Tibial nerve (tissue), 4 donors: Measurements from ENCODE around the gene TRIM62. TPM values are rescaled to one million over a fixed set of nuclear protein-coding genes. Genes with fewer than 3 reads are reported as not detected.

ENCODE experiments used
- DNase-seq, 2 donors: peaks; one replicate each; pipeline ENCODE4 v3.0.0-alpha.2; 2019; ENCODE audit warnings: low spot score in 2 of 2
- H3K27ac ChIP-seq, 4 donors: fragments of 200-600 bp; sonication (generic) in 3 of 4; one replicate each; pipeline ENCODE4 v1.5.1; 2017 to 2019; ENCODE audit warnings: mild to moderate bottlenecking in 1 of 4
- H3K27me3 ChIP-seq, 2 donors: fragments of 200-600 bp; sonication (generic) in 1 of 2; one replicate each; pipeline versions ENCODE4 v1.5.1 to v1.6.0; 2017 to 2019
- H3K36me3 ChIP-seq, 3 donors: fragments of 200-600 bp; sonication (generic); one replicate each; pipeline ENCODE4 v1.5.1; 2018 to 2019
- H3K4me1 ChIP-seq, 4 donors: fragments of 200-600 bp; sonication (generic) in 3 of 4; one replicate each; pipeline ENCODE4 v1.5.1; 2017 to 2019
- H3K4me3 ChIP-seq, 4 donors: fragments of 200-600 bp; sonication (generic) in 3 of 4; one replicate each; pipeline ENCODE4 v1.5.1; 2017 to 2019; ENCODE audit warnings: mild to moderate bottlenecking in 1 of 4, moderate library complexity in 1 of 4
- H3K9me3 ChIP-seq, 4 donors: fragments of 200-600 bp; sonication (generic) in 3 of 4; one replicate each; pipeline ENCODE4 v1.5.1; 2017 to 2019
- EP300 ChIP-seq, 2 donors: sonication (generic); formaldehyde crosslinking; IDR thresholded peaks; one replicate each; pipeline ENCODE4 v1.6.1; 2017; ENCODE audit warnings: antibody characterized with exemption in 2 of 2, mild to moderate bottlenecking in 1 of 2
- POLR2A ChIP-seq, 2 donors: fragments of 450-650 bp; IDR thresholded peaks; one replicate each; pipeline ENCODE4 v1.6.1; 2017; ENCODE audit warnings: antibody characterized with exemption in 2 of 2, mild to moderate bottlenecking in 2 of 2, moderate library complexity in 2 of 2
- WGBS, 2 donors: methylation state at CpG; one replicate each; pipeline ENCODE4 v1.1.5; 2018; 5-methylcytosine and 5-hydroxymethylcytosine counted together
- total RNA-seq, 4 donors: library from RNA; depleted of rRNA; stranded (reverse); fragments of >200 nt; gene quantifications; one replicate each; pipeline ENCODE4 v1.1.0, GENCODE V29; 2016
- TF ChIP-seq, protein P1 (sequence below), 5 experiments: fragments of 200-600 bp in 3 of 5; fragments of 450-650 bp in 2 of 5; sonication (generic) in 3 of 5; IDR thresholded peaks; one replicate each; pipeline ENCODE4 v1.5.1; 2016 to 2019; ENCODE audit warnings: antibody characterized with exemption in 5 of 5, mild to moderate bottlenecking in 3 of 5, moderate library complexity in 2 of 5

TRIM62 gene
- total RNA-seq, 4 donors from 2014 or later = 11.1 to 14.9 (median 12.2) TPM

DNA sequence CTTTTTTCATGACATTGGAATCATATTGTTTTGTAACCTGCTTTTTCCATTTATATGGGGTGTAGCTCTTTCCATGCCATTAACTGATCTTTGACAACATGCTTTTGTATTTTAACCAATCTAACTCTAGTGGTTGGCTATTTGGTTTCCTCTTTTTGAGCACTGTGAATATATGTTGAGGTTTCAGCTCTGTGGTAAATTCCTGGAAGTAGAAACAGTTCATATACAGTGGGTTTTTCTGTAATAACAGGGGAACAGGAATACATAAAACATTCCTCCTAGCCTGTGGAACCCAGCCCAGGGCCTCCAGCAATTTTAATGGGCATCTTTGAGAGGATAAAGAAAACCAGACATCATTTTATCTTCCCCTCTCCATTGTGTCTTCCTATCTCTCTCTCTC is 83.5 kb downstream of the TRIM62 start:
- no peak for DNase-seq
- peaks cover 0 to 35% (median 0%) of the 10 kb centered on the region in 3 donors for H3K36me3 ChIP-seq
- no peak overlapping the region for H3K4me3 ChIP-seq
- TF ChIP-seq POLR2A (IDR thresholded peaks at IDR 0.05) (no peak), EP300 (IDR thresholded peaks at IDR 0.05) (no peak)
- TF ChIP-seq, protein P1, sequence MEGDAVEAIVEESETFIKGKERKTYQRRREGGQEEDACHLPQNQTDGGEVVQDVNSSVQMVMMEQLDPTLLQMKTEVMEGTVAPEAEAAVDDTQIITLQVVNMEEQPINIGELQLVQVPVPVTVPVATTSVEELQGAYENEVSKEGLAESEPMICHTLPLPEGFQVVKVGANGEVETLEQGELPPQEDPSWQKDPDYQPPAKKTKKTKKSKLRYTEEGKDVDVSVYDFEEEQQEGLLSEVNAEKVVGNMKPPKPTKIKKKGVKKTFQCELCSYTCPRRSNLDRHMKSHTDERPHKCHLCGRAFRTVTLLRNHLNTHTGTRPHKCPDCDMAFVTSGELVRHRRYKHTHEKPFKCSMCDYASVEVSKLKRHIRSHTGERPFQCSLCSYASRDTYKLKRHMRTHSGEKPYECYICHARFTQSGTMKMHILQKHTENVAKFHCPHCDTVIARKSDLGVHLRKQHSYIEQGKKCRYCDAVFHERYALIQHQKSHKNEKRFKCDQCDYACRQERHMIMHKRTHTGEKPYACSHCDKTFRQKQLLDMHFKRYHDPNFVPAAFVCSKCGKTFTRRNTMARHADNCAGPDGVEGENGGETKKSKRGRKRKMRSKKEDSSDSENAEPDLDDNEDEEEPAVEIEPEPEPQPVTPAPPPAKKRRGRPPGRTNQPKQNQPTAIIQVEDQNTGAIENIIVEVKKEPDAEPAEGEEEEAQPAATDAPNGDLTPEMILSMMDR (IDR thresholded peaks at IDR 0.05) = no peak
- H3K9me3 ChIP-seq = no peaks in the 10 kb centered on the region
- H3K27me3 ChIP-seq = no peaks in the 10 kb centered on the region
- H3K27ac ChIP-seq = peak overlapping the region in 3 of 4 donors; percentile 35 to 82 (median 39)
- peaks cover 0 to 11% (median 0%) of the 10 kb centered on the region in 4 donors for H3K4me1 ChIP-seq

DNA sequence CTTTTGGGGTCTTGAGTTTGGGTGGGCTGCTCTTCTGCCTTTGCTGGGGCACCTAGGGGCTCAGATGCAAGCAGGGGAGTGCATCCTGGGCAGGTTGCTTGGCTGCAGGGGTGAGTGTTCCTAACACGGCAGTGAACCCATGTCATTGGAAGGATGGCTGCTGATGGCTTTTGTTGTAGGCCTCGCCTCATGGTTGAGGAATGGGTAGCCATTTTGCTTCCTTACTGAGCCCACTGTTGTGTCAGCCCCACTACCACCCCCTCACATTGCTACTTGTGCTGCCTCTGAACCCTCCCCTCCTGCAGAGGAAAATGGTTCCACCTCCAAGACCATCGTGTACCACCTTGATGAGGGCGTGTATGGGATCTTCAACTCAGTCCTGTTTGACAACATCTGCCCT is 84.1 kb downstream of the TRIM62 start:
- TF ChIP-seq, protein P1 (IDR thresholded peaks at IDR 0.05) = no peak
- TF ChIP-seq EP300 (IDR thresholded peaks at IDR 0.05) (no peak), POLR2A (IDR thresholded peaks at IDR 0.05) (no peak)
- no peak for DNase-seq
- peaks cover 0 to 11% (median 0%) of the 10 kb centered on the region in 4 donors for H3K4me1 ChIP-seq
- no peaks in the 10 kb centered on the region for H3K9me3 ChIP-seq
- H3K36me3 ChIP-seq = peaks cover 0 to 29% (median 0%) of the 10 kb centered on the region in 3 donors
- 89 to 98% methylated on average over 3 to 4 of the region's 4 CpGs for WGBS, 2 donors
- no peak overlapping the region for H3K4me3 ChIP-seq
- H3K27me3 ChIP-seq = no peaks in the 10 kb centered on the region
- no peak overlapping the region for H3K27ac ChIP-seq

DNA sequence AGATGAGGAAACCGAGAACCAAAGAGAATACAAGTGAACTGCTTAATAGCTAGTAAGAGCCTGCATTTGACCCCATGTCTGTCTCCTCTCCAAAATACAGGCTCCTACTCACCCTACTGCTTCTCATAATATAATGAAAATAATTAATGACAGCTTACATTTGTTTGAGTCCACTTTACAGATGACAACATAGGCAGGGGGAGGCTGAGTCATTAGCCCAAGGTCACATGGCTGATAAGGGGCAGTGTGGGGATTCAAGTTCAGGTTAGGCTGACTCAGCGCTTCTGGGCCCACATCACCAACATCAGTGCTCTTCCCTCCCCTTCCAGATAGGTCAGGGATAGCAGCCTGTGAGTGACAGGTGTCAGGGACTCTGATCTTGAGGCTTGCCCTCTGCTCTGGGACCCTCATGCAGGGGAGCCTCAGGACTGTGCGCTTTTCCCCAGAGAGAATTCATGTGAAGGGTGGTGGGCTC is 84.7 kb downstream of the TRIM62 start:
- no peak for TF ChIP-seq EP300 (IDR thresholded peaks at IDR 0.05)
- TF ChIP-seq POLR2A (IDR thresholded peaks at IDR 0.05) = no peak
- TF ChIP-seq, protein P1 (IDR thresholded peaks at IDR 0.05) = no peak
- DNase-seq = no peak
- no peak overlapping the region for H3K4me3 ChIP-seq
- peaks cover 0 to 11% (median 0%) of the 10 kb centered on the region in 4 donors for H3K4me1 ChIP-seq
- H3K36me3 ChIP-seq = peaks cover 0 to 23% (median 0%) of the 10 kb centered on the region in 3 donors
- H3K27me3 ChIP-seq = no peaks in the 10 kb centered on the region
- H3K9me3 ChIP-seq = no peaks in the 10 kb centered on the region
- 94 to 98% methylated on average over 3 of the region's 3 CpGs for WGBS, 2 donors
- no peak overlapping the region for H3K27ac ChIP-seq

DNA sequence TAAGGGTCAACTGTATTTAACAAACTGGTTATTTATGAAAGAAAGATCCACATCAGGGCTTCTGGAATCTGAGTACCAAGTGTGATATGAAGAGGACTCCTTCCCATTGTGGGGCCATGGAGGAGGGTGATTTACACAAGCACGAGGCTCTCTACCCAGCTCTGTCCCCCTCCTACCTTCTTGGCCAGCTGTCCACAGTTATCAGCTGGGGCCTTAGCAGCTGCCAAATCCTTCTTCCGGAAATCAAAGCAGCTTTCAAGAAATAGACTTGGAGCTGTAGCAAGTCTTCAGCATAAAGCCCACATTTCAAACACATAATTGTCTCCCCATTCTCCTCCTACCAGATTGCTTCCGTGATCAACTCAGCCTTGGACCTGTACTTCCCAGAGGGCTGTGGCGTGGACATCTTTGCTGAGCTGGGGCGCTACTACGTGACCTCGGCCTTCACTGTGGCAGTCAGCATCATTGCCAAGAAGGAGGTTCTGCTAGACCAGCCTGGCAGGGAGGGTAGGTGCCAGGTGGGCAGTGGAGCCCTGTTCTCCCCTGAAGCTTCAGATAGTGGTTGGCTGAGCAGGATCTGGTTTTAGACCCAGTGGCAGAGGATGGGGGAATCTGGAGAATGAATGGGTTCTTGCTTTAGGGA is 85.4 kb downstream of the TRIM62 start:
- Histone ChIP-seq H3K27me3 (no peaks in the 10 kb centered on the region), H3K4me1 (peaks cover 0 to 11% (median 0%) of the 10 kb centered on the region in 4 donors), H3K4me3 (no peak overlapping the region), H3K9me3 (no peaks in the 10 kb centered on the region), H3K36me3 (peaks cover 0 to 18% (median 0%) of the 10 kb centered on the region in 3 donors), H3K27ac (peak overlapping the region in 1 of 4 donors; percentile 8)
- 60 to 68% methylated on average over 7 of the region's 7 CpGs for WGBS, 2 donors
- no peak for DNase-seq
- TF ChIP-seq POLR2A (IDR thresholded peaks at IDR 0.05) (no peak), EP300 (IDR thresholded peaks at IDR 0.05) (no peak)
- TF ChIP-seq, protein P1 (IDR thresholded peaks at IDR 0.05) = no peak

Other genes starting within 250 kb of the TRIM62 start
- 10 to 100 TPM; 13.9 to 22.9 (median 17.2) TPM for gene RNF19B, start 217.2 kb downstream of the TRIM62 start, total RNA-seq
- 100 to 1,000 TPM; 127 to 559 (median 207) TPM for gene AK2, start 145.2 kb downstream of the TRIM62 start, total RNA-seq
- gene AZIN2, start 100.9 kb downstream of the TRIM62 start, total RNA-seq = 1 to 10 TPM; 3.3 to 8.6 (median 6.3) TPM
- 10 to 100 TPM; 14.7 to 21.8 (median 17.3) TPM for gene ZNF362, start 74.4 kb upstream of the TRIM62 start, total RNA-seq
- gene A3GALT2, start 139.1 kb upstream of the TRIM62 start, total RNA-seq = under 1 TPM in 2 of 4 donors, not detected in 2; 0.42 to 0.66 TPM
- gene PHC2, start 249.1 kb upstream of the TRIM62 start, total RNA-seq = 100 to 1,000 TPM; 152 to 458 (median 204) TPM